T-helper 2 cell treated with Interferon-gamma antibody and Interleukin-4, amounts not matched to agents 100 ng/mL and 5 ng/mL, for 36 hours (primary cell): Measurements from ENCODE around the gene ANXA6. TPM values are rescaled to one million over a fixed set of nuclear protein-coding genes. Genes with fewer than 3 reads are reported as not detected.

ENCODE experiments used
- intact Hi-C: fragments of 100-400 bp; cut with micrococcal nuclease; formaldehyde crosslinking; loops from one replicate; pipeline ENCODE4 v1.15.1; 2023
- total RNA-seq: library from RNA; stranded (reverse); gene quantifications from 2 replicates; pipeline ENCODE4 v1.2.3, GENCODE V29; 2022

Gene ANXA6
- total RNA-seq, 1 donor from 2014 or later, result 589 TPM

DNA sequence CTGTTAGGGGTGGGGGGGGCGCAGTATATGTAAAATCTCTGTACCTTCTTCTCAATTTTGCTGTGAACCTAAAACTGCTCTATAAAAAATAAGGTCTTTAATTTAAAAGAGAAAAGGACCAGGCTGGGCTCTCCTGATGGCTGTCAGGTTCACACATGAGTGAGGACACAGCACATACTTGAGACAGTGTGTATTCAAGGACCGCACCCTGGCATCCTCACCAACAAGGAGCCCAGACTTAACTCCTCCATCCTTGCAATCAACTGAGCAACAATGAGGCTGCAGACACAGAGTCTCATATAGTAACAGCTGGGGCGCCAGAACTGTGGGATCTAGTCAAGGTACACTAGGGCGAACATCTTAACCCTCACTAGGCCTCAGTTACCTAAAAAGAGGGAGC, 86.6 kb downstream of the ANXA6 start:
- intact Hi-C loops, result no loop called here

DNA sequence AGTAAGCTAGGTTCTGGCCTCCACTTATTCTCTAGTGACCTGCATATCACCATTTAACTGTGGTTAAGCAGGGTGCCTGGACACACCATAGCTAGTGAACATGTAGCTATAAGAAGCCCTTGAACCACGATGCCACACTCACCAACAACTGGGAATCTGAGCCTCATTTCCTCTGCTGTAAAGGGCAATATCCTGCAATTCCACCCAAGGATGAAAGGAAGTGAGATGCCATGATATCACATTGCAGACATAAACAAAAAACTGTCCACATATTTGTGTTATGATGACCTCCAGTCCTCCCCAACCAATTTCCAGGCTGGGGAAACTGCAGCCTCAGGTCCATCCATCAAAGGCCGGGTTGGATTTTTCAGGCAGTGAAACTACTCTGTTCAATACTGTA, 87.1 kb downstream of the ANXA6 start:
- intact Hi-C loops, result no loop called here

DNA sequence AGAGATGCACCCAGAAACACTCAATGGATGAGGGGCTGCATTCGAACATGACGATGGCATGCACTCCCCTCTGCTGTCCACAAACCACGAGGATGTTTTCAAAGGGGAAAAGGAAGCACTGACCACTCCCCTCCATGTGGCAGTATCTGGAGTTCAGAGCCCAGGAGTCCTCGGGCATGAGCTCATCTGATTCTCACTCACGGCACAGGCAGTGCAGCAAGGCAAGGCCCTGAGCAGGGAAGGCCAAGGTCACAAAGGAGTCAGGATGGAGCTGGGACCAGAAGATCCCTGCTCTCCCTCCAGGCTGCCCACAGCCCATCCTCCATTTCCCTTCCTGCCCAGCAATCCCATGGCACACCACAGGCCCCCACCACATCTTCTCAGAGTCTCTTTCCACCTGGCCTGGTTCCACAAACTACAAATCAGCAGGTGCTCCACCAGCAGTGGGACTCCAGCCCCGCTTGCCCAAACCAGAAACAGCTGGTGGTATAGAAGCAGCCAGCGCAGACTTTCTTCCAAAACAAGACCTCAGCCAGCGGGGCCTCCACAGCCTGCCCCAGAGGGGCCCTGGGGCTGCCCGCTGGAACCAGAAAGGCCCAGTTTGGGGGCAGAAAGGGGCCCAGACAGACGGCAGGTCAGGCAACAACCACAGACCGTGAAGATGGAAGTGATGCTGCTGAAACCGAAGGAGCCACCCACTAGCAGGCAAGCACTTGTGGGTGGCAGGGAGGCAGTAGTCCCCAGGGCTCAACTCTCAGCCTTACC, 89.0 kb downstream of the ANXA6 start:
- intact Hi-C loops, result no loop called here

DNA sequence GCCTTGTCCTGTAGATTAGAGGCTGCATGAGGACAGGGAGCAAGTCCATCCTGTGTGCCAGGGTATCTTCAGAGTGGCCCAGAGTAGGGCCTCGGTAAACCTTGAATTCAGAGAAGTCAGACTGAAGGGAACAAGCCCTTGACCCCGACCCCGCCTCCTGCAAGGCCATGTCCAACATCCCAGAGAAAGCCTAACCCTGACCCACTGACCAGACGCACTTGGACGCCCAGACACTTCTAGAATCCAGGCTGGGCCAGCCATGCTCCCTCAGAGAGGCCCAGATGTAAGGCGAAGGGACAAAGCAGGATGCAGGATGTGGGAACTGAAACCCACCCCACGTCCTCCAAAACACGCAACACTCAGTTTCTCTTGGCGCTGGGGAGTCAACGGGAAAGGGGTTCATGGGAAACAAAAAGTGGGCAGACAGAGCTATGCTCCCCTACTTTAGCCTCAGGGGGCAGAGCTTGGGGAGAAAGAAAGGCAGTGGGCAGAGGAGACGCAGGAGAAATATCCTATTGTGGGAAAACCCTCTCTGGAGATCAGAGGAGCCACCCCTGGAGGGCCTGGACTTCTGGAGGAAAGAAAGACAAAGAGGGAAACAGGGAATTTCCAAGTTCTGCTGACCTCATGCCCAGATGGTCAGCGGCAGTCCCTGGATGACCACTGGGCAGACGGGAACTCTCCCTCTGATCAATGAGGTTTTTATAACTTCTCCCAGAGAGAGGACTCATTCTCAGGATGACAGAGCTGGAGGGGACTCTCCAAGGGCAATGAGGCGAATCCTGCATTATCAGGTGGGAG, 89.7 kb downstream of the ANXA6 start:
- intact Hi-C loops, result no loop called here

DNA sequence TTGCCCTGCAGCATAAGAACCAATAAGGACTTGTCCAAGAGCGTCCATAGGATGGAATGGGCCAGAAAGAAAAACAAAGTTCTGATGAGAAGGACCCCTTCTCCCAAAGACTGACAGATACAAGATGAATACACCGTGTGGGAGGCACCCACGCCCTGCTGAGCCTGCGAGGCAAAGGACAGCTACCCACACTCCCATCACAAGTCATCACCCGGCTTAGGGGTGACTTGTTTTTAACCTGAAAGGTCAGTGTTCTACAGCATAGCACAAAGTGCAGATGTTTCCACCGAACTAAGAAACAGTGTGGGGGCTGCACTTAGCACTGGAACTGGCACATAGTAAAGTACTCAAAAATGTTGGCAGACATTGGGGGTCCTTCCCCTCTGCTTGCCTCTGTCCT, 90.7 kb downstream of the ANXA6 start:
- intact Hi-C loops, result no loop called here

DNA sequence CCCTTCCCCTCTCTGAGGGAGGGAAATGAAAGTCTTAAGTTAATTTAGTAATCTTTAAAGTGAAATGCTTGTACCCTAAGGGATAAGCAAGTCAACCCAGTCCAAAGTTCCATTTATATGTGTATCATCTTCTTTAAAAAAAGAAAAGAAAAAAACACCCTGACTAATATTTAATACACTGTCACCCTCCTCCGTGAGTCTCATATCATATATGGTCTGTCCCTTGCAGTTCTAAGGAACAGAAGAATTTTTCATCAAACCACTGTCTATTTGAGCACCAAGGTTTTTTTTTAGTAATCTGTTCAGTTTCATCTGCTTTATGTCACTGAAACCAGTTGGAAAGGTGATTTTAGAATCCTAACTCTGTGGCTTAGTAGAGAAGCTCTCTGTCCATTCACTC, 92.0 kb downstream of the ANXA6 start:
- intact Hi-C loops, result no loop called here

DNA sequence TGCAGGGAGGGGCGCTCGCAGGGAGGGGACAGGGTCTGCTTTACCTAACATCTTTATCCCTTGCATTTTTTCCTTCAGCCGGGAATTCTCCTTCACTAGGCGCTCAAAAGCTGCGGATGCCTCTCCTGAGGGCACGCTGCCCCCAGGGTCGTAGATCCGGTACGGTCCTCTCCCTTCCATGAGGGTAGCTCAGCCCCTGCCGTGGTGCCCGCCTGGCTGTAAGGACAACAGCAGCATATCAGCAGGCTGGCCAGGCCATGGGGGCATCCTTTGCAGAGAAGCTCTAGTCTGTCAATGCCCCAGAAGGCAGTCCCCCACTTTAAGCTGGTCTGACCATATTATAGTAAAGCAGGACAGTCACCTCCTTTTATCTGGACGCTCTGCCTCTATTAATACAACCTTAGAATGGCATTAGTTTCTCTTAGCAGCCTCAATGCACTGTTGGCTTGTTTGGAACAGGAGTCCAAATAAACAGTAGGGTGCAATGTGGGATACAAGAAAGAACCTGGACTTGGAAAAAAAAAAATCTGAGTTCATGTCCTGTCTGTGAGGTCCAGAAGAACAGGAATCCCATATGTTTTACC, 92.6 kb downstream of the ANXA6 start:
- intact Hi-C loops, result no loop called here

DNA sequence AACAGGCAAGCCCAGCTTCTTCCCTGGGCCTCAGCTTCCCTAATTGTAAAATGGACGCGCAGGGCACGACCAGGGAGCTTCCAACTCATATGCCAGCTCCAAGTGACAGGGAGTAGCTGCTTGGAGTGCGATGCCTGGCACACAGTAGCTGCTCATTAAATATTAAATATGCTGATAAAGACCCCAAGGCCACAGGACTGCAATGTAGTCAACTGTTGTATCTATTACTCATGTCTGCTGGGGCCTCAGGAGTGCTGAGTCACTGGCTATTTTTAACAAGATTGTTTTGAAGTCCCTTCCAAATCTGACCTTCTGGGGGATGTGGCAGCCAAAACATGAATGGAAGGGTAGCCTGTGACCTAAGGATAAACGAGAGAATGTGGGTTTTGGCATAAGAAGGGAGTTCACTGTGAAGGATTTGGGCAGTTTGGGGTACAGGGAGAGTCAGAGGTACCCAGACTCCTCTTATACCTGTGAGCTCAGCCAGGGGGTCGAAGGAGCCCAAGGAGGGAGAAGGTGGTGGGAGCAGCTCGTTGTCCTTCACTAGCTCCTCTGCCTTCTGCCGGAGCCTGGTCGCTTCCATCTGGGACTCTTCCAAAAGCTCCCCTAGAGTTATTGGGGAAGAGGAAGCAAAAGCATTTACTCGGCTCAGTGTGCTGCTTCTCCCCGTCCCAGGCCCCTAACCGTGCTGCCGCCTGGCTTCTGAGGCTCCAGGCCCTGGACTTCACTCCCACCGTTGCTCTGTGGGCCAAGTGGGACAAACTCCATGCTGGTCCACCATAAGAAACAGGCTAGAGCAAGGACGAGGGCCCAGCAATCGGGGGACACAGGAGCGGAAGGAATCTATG, 94.2 kb downstream of the ANXA6 start:
- intact Hi-C loops, result no loop called here

DNA sequence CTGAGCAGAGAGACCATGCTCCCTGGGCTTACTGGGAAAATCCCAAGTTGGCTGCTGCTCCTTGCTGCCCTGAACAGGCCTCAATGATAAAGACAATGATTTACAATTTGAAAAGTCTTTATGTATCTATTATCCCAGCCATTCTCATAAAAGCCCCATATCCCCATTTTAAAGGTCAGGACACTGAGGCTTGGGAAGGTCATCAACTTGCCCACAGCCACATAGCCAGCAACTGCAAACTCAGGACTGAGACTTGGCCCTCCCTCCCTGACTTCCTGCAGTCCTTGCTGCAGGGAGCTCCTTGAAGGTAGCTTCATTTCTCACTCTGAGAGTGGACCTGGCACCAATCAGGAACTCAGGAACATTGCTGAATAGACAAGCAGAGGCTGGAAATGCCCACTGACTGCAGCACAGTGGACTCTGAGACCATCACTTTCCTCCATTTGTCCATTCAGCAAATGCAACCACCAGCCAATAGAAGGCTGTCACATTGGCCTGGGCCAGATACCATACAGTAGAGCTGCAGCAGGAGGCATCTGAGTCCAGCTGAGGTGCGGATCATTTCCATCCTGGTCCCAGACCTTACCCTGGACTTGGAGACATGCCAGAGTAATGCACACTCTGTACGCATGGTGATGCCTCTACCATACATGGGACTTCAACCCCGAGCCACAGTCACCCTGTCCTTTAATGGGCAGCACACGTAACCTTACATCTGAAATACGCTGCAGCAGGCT, 95.0 kb downstream of the ANXA6 start:
- intact Hi-C loops, result no loop called here

DNA sequence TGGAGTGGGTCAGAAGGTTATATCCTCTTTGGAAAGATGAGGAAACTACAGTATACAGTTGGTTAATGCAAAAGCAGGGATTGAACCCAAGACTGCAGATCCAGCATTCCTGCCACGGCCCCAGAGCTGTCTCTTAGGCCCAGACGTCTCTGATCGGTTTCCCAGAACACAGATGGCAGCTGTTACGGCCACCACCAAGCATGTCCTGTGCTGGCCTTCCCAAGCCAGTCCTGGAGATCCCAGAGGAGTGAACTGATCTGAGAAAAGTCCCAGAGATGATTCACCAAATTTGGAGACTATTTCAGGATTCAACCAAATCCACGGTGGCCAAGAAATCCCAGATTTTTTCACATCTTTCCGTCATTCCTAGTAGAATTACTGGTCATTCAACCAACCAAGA, 96.8 kb downstream of the ANXA6 start:
- intact Hi-C loops, result loop anchor here (2.0 kb wide), 1 partner anchor 20 kb away; the partner anchor contains the start of gene TNIP1

DNA sequence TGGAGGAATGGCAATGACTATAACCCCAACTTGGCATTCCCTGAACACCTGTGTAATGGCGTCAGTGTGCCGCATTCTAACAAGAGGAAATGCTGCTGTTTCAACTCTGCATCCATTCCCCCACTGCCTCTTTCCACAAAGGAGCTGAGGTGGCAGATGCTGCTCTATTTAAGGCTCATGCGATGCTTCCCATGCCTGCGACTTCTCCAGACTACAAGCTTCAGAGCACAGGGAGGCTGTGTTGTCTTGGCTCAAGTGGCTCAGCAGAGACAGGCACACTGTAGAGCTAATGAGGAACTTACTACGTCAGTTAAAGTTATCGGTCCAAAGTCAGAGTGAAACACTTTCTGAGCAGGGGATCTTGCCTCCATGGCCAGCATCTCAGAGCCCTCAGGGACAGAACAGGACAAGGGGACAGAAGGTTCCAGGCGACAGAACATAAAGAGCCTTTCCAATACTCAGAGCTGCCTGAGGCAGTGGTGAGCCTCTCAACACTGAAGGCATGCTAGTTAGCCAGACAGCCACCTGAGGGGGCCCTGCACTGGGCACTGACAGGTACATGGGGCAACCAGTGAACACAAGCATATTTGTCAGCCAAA, 98.6 kb downstream of the ANXA6 start:
- intact Hi-C loops, result no loop called here

DNA sequence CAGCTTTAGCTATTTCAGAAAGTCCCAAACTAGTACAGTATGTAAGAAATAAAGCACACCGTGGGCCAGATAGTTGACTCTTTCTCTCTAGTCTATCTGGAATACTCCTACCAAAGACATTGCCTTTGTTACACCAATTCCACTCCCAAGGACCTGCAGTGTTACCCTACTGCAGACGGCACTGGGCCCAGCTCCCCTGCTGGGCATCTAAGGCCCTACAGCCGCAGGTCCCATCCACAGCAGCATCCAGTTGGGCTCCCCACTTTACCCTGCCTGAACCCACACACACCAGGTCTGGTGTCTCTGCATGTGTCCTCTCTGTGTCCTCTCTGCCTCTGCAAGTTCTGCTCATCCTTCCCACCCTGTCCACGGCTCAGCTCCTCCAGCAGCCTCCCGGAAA, 99.3 kb downstream of the ANXA6 start:
- intact Hi-C loops, result no loop called here

DNA sequence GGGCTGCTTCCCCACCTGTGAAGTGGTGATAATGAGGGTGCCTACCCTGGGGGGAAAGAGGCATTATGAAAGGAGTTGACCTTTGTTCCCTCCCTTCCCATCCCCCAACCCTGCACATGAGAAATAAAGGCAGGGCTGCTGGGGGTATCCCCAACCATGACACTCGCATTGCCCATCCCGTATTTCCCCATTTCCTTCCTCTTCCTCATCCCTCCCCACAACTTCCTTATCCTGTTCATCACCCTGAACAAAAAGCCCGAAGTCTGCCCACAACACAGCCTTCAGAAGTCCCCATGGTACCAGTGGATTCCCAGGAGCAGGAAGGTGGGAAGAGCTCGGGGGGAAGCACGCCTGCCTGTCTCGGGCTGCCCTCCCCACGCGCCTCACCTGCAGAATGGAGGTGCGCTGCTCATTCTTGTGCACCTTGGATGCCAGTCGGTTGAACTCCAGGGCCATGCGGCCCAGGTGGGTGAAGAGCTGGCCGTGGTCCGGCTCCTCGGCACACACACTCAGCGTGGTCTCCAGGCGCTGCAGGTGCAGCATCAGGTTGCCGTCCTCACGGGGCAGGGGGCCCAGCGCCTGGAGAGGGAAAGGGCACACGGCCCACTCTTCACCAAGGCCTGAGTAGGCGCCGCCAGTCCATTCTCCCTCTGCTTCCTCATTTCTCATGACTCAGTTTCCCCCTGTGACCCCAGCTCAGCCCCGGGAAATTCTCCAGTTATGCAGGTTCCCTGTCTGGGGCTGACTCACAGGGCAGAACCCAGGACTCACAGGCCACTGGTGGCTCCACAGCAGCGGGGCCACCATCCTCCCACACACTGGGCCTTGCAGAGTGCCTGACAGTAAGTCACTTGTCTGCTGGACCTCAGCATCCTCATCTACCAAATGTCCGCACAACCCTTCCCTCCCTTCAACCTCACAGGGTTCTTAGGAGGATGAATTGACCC, 100.9 kb downstream of the ANXA6 start:
- intact Hi-C loops, result no loop called here

DNA sequence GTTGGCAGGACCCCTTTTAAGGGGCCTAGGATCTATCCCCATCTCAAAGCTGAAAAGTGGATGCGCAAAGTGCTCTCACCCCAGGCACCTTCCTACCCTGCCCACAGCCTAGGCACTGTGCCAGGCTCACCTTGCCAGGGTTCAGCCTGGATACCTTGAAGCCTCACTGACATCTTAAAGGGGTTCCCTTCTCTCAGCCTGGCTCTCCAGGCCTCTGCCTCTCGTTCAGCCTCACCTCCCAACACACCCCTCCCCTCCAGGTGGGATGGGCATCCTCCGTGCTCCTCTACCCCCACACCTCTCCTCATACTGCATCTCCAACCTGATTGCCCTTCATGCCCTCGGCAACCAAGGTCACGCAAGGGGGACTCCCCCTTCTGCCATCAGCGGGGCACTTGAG, 102.2 kb downstream of the ANXA6 start:
- intact Hi-C loops, result no loop called here

DNA sequence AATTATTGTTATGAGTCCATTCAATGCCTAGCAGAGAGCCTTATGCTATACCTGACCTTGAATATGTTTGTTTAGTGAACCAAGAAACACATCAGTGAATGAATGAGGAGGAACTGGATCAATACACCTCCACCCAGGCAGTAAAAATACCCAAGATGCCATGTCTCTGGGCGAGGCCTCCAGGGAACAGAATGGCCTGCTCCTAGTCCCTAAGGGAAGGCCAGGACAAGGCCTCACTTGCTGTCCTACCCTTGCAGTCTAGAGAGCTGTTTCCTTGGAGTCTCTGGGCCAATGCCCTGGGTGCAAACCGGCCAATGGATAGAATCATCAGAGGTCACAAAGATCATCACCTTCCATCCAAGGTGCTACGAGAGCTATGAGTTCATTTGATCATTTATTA, 102.9 kb downstream of the ANXA6 start:
- intact Hi-C loops, result loop anchor here (5.0 kb wide), 1 partner anchor 43 kb away; no protein-coding TSS in a partner anchor

DNA sequence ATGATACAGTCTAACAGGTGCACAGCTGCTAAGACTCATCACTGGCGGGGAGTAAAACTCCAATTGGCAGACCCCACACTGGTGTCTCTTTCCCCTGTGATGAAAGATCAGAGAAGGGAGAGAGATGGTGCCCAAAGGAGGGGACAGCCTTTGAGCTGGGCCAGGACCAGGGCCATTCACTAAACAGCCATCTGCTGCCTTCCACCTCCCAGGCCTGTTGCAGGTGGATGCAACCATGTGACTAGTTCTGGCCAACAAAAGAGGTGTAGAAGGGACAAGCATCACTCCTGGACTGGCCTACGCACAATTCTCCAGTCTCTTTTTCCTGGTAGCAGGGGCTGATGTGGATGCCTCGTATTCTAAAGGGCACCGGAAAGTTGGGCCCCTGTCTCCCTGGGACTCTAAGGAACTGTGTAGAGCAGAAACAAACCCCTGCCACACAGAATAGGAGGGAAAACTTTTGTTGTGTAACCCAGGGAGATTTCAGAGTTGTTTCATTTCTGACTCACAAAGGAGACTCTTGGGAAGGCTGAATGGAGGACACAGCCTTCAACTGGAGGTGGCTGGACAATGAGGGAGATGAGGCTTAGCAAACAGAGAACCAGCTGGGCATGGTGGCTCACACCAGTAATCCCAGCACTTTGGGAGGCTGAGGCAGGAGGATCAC, 103.7 kb downstream of the ANXA6 start:
- intact Hi-C loops, result loop anchor here (5.0 kb wide), 1 partner anchor 43 kb away; no protein-coding TSS in a partner anchor

DNA sequence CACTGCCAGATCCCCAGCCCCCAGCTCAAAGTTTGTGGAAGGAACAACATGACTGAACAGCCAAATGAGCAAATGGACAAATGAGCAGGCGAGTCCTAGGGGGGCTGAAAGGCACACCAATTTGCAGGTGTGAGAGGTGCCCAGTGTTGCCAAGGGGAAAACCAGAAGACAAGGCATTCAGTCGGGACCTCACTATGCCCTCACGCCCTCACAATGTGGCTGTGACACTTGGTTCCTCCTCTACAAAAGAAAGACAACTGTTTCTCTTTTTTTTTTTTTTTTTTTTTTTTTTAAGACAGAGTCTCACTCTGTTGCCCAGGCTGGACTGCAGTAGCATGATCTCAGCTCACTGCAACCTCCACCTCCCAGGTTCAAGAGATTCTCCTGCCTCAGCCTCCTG, 104.7 kb downstream of the ANXA6 start:
- intact Hi-C loops, result loop anchor here (5.0 kb wide), 1 partner anchor 44 kb away; no protein-coding TSS in a partner anchor

DNA sequence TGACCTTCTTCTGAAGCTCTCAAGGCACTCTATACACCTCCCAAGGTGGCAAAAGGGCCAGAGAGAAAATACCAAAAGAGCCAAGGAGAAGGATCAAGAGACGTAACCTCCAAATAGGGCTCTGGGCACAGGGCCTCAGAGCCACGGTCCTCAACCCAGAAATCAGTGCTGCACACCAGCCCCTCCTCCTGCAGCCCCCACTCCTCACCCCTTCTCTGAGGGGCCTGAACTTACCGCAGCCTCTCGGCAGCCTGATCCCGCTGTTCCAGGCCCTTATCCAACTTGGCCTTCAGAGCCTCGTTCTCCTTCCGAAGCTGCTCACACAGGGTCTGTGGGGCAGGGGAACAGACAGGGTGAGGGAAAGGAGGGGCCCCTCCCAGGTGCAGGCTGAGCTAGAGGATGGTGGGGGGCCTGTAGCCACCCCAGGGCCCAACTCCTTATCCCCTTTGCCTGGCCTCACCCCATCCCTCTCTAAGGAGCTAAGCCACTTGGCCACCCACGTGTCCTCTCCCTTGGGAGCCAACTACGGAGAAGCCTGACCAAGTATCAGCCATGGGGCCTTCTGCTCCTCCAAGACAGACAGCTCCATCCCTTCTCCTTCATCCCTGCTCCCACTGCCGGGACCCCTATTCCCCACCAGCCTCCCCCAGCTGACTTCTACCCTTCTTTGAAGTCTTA, 105.5 kb downstream of the ANXA6 start:
- intact Hi-C loops, result loop anchor here (1.0 to 5.0 kb wide), 4 partner anchors 29 to 112 kb away; partner anchors contain the start of gene TNIP1
